ENCODE results near the gene CMTR1.

GRCh38 chr6:37438930-37439329 lies 5.9 kb downstream of the CMTR1 start:
- no peak for TF ChIP-seq CTCF (IDR thresholded peaks at IDR 0.05)
- TF ChIP-seq POLR2A (IDR thresholded peaks at IDR 0.05): no peak

Data from prostate gland (tissue), 2 donors.